ENCODE data around the gene STX10. TPM values are rescaled to one million over a fixed set of nuclear protein-coding genes. Genes with fewer than 3 reads are reported as not detected.

The STX10 gene
- total and polyA plus RNA-seq, 2 donors (not counting 3 experiments of a cell fraction or from before 2014, with no cell fraction given): 63.1 to 91.6 TPM

- TSS peak; percentile 58 for BruUV-seq (replicated peaks)
- peak; percentile 97 for DNase-seq (ENCODE audit: low read depth, low spot score)
- Histone ChIP-seq H2AFZ (ENCODE audit: low read depth, low read length) (peak overlapping the region; percentile 29), H3K27me3 (ENCODE audit: control insufficient read depth in 2 of 2, insufficient read depth in 2 of 2, low read length in 2 of 2) (no peaks in the 10 kb centered on the region), H3K36me3 (ENCODE audit: control insufficient read depth in 2 of 2, extremely low read depth in 1 of 2, insufficient read depth in 2 of 2, low read length in 2 of 2) (no peaks in the 10 kb centered on the region), H3K4me3 (replicated peaks in 1 of 3; ENCODE audit: insufficient read depth in 1 of 3, low read depth in 1 of 3, low read length in 3 of 3) (peak overlapping the region in 1 of 3 experiments; percentile 28), H3K79me2 (ENCODE audit: control insufficient read depth, insufficient read depth, low read length) (no peaks in the 10 kb centered on the region), H3K9ac (replicated peaks; ENCODE audit: extremely low read depth, insufficient read depth, low read length) (peak overlapping the region; percentile 84), H3K27ac (ENCODE audit: insufficient read depth, low read depth, low read length) (peak overlapping the region; percentile 99), H3K4me1 (ENCODE audit: control insufficient read depth, extremely low read depth, insufficient read depth, low read length) (peaks cover 44% of the 10 kb centered on the region), H4K20me1 (replicated peaks; ENCODE audit: control insufficient read depth, extremely low read depth, insufficient read depth, low read length) (no peaks in the 10 kb centered on the region), H3K9me1 (replicated peaks; ENCODE audit: control insufficient read depth, extremely low read depth, insufficient read depth, low read length) (no peaks in the 10 kb centered on the region), H3K4me2 (ENCODE audit: insufficient read depth, low read length) (peak overlapping the region; percentile 42), H3K9me3 (replicated peaks; ENCODE audit: control insufficient read depth, insufficient read depth, low read length) (no peaks in the 10 kb centered on the region)
- dilution Hi-C loops (cut with MboI; ENCODE audit: extremely low pct_ligation_motif_present, low sequenced_read_pairs): no loop called here
- ChIA-PET POLR2A (interaction anchor here (0.7 to 3.3 kb wide), 3 partner anchors 8 to 21 kb away, joined by 3 to 25 read pairs (median 21); no protein-coding TSS in a partner anchor), CTCF (interaction anchor here (1.0 to 2.8 kb wide), 14 partner anchors 7 to 185 kb away, joined by 3 to 24 read pairs (median 4); partner anchors contain the start of genes IER2 and STX10)
- peak; percentile 98 for FAIRE-seq
- intact Hi-C loops (cut with micrococcal nuclease): loop anchor here (1.0 kb wide), 1 partner anchor 8 kb away; no protein-coding TSS in a partner anchor
- TF ChIP-seq POLR2A (IDR thresholded peaks at IDR 0.05; ENCODE audit: low read depth, low read length): peak; percentile 69
- no peak for TF ChIP-seq EZH2 (IDR thresholded peaks at IDR 0.05; ENCODE audit: borderline replicate concordance, low read depth, low read length, severe bottlenecking)
- no peak for TF ChIP-seq FOS (IDR thresholded peaks at IDR 0.05; ENCODE audit: borderline replicate concordance, insufficient read depth, low read length)
- TF ChIP-seq MYC (IDR thresholded peaks at IDR 0.05; ENCODE audit: low read depth, low read length): no peak
- TF ChIP-seq POLR2AphosphoS5 (IDR thresholded peaks at IDR 0.05; ENCODE audit: insufficient read depth, low read depth, low read length): peak; percentile 61
- no peak for TF ChIP-seq JUN (IDR thresholded peaks at IDR 0.05; ENCODE audit: borderline replicate concordance, insufficient read depth, insufficient read length, low read depth)
- TF ChIP-seq GATA2 (IDR thresholded peaks at IDR 0.05; ENCODE audit: insufficient read depth, insufficient read length, low read depth, low read length): no peak
- no peak for TF ChIP-seq MAX (IDR thresholded peaks at IDR 0.05; ENCODE audit: insufficient read depth, insufficient read length)
- TF ChIP-seq CTCF (IDR thresholded peaks at IDR 0.05; ENCODE audit: extremely low read depth in 1 of 2, insufficient read depth in 1 of 2, low read depth in 1 of 2, low read length in 2 of 2): no peak
These were observed 12.8 kb upstream of the STX10 start for GRCh38 chr19:13162724-13163608.

Measured in endothelial cell of umbilical vein (primary cell).